Measurements from ENCODE around the gene RAB25.

- no peak for TF ChIP-seq ZNF391 (tag by site-specific recombination; IDR thresholded peaks at IDR 0.05; ENCODE audit: borderline replicate concordance, low read depth)
- peak; percentile 86 for TF ChIP-seq CTCF (tag by site-specific recombination; IDR thresholded peaks at IDR 0.05)
- no peak for TF ChIP-seq PATZ1 (tag by site-specific recombination; IDR thresholded peaks at IDR 0.05)
- no peak for TF ChIP-seq PBX3 (CRISPR knock-in tag; IDR thresholded peaks at IDR 0.05)
- TF ChIP-seq YY1 (tag by site-specific recombination; IDR thresholded peaks at IDR 0.05) = no peak
- no peak for TF ChIP-seq ZNF354C (tag by site-specific recombination; IDR thresholded peaks at IDR 0.05; ENCODE audit: borderline replicate concordance, low read depth)
Measured at GRCh38 chr1:156025876-156026275, 35.1 kb upstream of the RAB25 start.

All from HEK293 (cell line).